Activated T-cell treated with anti-CD3 and anti-CD28 coated beads, Interleukin-2, amount 50 U/mL, for 4 hours (primary cell): ENCODE results near the gene TMEM135. TPM values are rescaled to one million over a fixed set of nuclear protein-coding genes. Genes with fewer than 3 reads are reported as not detected.
"Not testable (repeated sequence)": the region's sequence is repeated elsewhere in the genome, so short reads cannot be mapped to it uniquely, and the experiment has no call there.

Experiments used
- ATAC-seq, 2 donors: fragments of 200-7000 bp; cut with Tn5 transposase; one replicate each; pipeline ENCODE4 v1.10.0; 2021
- DNase-seq: peaks from one replicate; pipeline ENCODE4 v3.0.0-alpha.2; 2020
- H3K27me3 Mint-ChIP-seq: one replicate; pipeline ENCODE4 v1.8.0; 2021; ENCODE audit warnings: low read depth, mixed read lengths
- H3K36me3 Mint-ChIP-seq: one replicate; pipeline ENCODE4 v1.8.0; 2022; ENCODE audit warnings: mixed read lengths; ENCODE audit not compliant: insufficient read depth
- H3K4me1 Mint-ChIP-seq: one replicate; pipeline ENCODE4 v1.8.0; 2021; ENCODE audit warnings: low read depth, mixed read lengths
- H3K4me3 Mint-ChIP-seq: one replicate; pipeline ENCODE4 v1.8.0; 2021; ENCODE audit warnings: mild to moderate bottlenecking, moderate library complexity, mixed read lengths
- H3K9me3 Mint-ChIP-seq: one replicate; pipeline ENCODE4 v1.8.0; 2021; ENCODE audit warnings: mixed read lengths
- total RNA-seq, 3 donors: library from RNA; stranded (reverse); gene quantifications; one replicate each; pipeline ENCODE4 v1.2.1, GENCODE V29; 2021

The TMEM135 gene
- total RNA-seq, 3 donors from 2014 or later: 9.6 to 17.9 (median 11.7) TPM

- Mint-ChIP-seq H3K27me3 (no peaks in the 10 kb centered on the region), H3K36me3 (peaks cover 5% of the 10 kb centered on the region), H3K4me3 (no peak overlapping the region), H3K9me3 (no peaks in the 10 kb centered on the region), H3K4me1 (peaks cover 8% of the 10 kb centered on the region)
- ATAC-seq (no peak), DNase-seq (no peak)
Measured at GRCh38 chr11:87156970-87157369, 119.2 kb downstream of the TMEM135 start.

- DNase-seq, ATAC-seq, H3K4me3 Mint-ChIP-seq, H3K27me3 Mint-ChIP-seq: not testable (repeated sequence)
- Mint-ChIP-seq H3K4me1 (peaks cover 13% of the 10 kb centered on the region), H3K9me3 (peaks cover 31% of the 10 kb centered on the region), H3K36me3 (peaks cover 24% of the 10 kb centered on the region)
Measured at GRCh38 chr11:87169076-87169475, 131.3 kb downstream of the TMEM135 start.

DNA sequence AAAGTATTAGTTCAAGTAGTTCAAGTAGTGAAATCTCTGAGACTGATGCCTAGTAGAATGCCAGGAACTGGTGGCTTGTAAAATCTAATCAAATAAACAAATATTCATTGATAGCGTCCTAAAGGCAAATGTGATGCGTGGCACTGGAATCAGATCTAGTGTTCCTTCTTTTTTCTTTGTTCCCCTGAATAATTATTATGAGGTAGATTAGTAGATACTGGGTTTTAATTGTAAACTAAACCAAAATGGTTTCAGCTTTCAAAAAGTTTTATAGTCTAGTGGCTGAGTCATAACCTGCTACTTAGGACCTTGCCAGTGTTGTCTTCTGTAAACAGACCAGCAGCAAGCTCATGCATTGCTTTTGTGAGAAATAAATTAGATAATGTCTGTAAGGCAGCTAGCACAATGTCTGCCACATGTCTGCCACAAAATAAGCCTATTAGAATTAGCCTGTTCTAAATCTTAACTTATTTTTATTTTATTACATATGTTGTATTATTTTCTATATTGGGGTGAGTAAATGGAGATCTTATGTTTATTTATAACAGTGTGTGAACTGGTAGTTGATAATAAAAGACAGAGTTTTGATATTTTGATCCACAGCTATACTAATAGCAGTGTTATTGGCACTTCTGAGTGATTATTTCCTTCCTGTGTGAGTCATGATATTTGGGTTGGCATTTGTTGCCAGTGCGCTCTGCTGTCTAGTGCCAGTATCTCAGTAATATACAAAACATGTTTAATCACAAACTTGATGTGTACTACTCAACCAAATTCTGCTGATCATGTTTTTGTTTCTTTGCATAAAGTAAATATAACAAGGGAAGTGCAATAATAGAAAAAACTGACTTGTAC lies 135.7 kb downstream of the TMEM135 start:
- Mint-ChIP-seq H3K4me1 (peaks cover 9% of the 10 kb centered on the region), H3K4me3 (no peak overlapping the region), H3K36me3 (peaks cover 27% of the 10 kb centered on the region), H3K27me3 (no peaks in the 10 kb centered on the region), H3K9me3 (peaks cover 23% of the 10 kb centered on the region)
- no peak for ATAC-seq
- DNase-seq: no peak

GRCh38 chr11:87174870-87175269 lies 137.1 kb downstream of the TMEM135 start:
- no peaks in the 10 kb centered on the region for H3K27me3 Mint-ChIP-seq
- H3K36me3 Mint-ChIP-seq: peaks cover 30% of the 10 kb centered on the region
- DNase-seq: no peak

GRCh38 chr11:87176044-87176443 lies 138.3 kb downstream of the TMEM135 start:
- no peaks in the 10 kb centered on the region for H3K27me3 Mint-ChIP-seq
- H3K36me3 Mint-ChIP-seq: peaks cover 31% of the 10 kb centered on the region
- ATAC-seq: no peak

More at GRCh38 chr11:87174870-87175269, 137.1 kb downstream of the TMEM135 start:
- Mint-ChIP-seq H3K9me3 (peaks cover 11% of the 10 kb centered on the region), H3K4me3 (no peak overlapping the region), H3K4me1 (peaks cover 9% of the 10 kb centered on the region)
- no peak for ATAC-seq

GRCh38 chr11:87179621-87180020 lies 141.9 kb downstream of the TMEM135 start:
- Mint-ChIP-seq H3K9me3 (peaks cover 9% of the 10 kb centered on the region), H3K4me1 (no peaks in the 10 kb centered on the region), H3K4me3 (no peak overlapping the region), H3K27me3 (no peaks in the 10 kb centered on the region), H3K36me3 (peaks cover 34% of the 10 kb centered on the region)
- DNase-seq: no peak
- no peak for ATAC-seq

More at GRCh38 chr11:87176044-87176443, 138.3 kb downstream of the TMEM135 start:
- no peak for DNase-seq
- Mint-ChIP-seq H3K9me3 (peaks cover 9% of the 10 kb centered on the region), H3K4me1 (peaks cover 9% of the 10 kb centered on the region), H3K4me3 (no peak overlapping the region)

- Mint-ChIP-seq H3K27me3 (no peaks in the 10 kb centered on the region), H3K4me3 (no peak overlapping the region), H3K4me1 (peaks cover 3% of the 10 kb centered on the region), H3K9me3 (peaks cover 9% of the 10 kb centered on the region), H3K36me3 (peaks cover 39% of the 10 kb centered on the region)
- ATAC-seq (no peak), DNase-seq (no peak)
Measured at GRCh38 chr11:87180742-87181141, 143.0 kb downstream of the TMEM135 start.

DNA sequence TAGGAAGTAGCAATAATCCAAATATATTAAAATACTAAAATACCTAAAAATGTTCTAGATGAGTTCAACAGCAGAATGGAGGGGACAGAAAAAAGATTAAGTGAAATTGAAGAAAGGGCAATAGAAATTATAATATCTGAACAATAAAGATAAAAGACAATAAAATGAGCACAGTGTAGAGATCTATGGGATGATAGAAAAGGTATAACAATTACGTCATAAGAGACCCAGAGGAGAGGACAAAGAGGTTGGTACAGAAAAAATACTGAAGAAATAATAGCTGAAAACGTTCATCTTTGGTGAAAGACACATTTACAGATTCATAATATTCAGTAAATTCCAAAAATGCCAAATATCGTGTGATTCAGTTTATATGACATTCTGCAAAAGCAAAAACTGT lies 143.4 kb downstream of the TMEM135 start:
- DNase-seq (no peak), ATAC-seq (no peak)
- H3K4me1 Mint-ChIP-seq: peaks cover 3% of the 10 kb centered on the region
- no peak overlapping the region for H3K4me3 Mint-ChIP-seq
- H3K27me3 Mint-ChIP-seq: no peaks in the 10 kb centered on the region
- peaks cover 38% of the 10 kb centered on the region for H3K36me3 Mint-ChIP-seq
- peaks cover 9% of the 10 kb centered on the region for H3K9me3 Mint-ChIP-seq

DNA sequence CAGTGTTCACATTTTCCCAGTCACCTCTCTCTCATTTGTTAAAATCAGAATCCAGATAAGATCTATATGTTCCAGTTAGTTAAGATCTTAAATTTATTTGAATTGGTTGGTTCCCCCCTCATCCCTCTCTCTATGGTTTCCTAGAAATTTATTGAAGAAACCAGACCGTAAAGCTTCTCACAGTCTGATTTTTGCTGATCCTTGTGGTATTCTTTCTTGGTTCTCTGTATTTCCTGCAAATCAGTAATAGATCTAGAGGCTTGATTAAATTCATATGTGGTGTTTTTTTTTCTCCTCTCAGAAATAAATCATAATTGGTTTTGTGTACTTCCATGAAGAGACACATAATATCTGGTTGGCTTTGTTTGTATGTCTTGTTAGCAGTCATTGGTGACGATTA lies 147.5 kb downstream of the TMEM135 start:
- Mint-ChIP-seq H3K4me3 (no peak overlapping the region), H3K9me3 (no peaks in the 10 kb centered on the region), H3K4me1 (peaks cover 3% of the 10 kb centered on the region), H3K36me3 (peaks cover 13% of the 10 kb centered on the region), H3K27me3 (no peaks in the 10 kb centered on the region)
- ATAC-seq (no peak), DNase-seq (no peak)

- DNase-seq (no peak), ATAC-seq (no peak)
Measured at GRCh38 chr11:87187076-87187475, 149.3 kb downstream of the TMEM135 start.

GRCh38 chr11:87187930-87188329 lies 150.2 kb downstream of the TMEM135 start:
- no peaks in the 10 kb centered on the region for H3K27me3 Mint-ChIP-seq
- H3K36me3 Mint-ChIP-seq: peaks cover 7% of the 10 kb centered on the region
- no peaks in the 10 kb centered on the region for H3K9me3 Mint-ChIP-seq
- ATAC-seq (no peak), DNase-seq (no peak)
- H3K4me1 Mint-ChIP-seq: peaks cover 3% of the 10 kb centered on the region
- no peak overlapping the region for H3K4me3 Mint-ChIP-seq

More at GRCh38 chr11:87187076-87187475, 149.3 kb downstream of the TMEM135 start:
- Mint-ChIP-seq H3K36me3 (peaks cover 7% of the 10 kb centered on the region), H3K4me1 (peaks cover 3% of the 10 kb centered on the region), H3K4me3 (no peak overlapping the region), H3K9me3 (no peaks in the 10 kb centered on the region), H3K27me3 (no peaks in the 10 kb centered on the region)

DNA sequence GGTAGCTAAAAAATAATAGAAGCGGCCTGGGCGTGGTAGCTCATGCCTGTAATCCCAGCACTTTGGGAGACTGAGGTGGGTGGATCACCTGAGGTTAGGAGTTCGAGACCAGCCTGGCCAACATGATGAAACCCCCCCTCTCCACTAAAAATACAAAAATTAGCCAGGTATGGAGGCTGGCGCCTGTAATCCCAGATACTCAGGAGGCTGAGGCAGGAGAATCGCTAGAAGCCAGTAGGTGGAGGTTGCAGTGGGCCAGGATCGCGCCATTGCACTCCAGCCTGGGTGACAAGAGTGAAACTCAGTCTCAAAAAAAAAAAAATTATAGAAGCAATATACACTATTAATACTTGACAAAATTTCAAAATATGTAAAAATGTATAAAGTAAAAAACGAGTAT lies 150.7 kb downstream of the TMEM135 start:
- not testable (repeated sequence) for H3K9me3 Mint-ChIP-seq, H3K36me3 Mint-ChIP-seq, H3K27me3 Mint-ChIP-seq, ATAC-seq, H3K4me1 Mint-ChIP-seq, H3K4me3 Mint-ChIP-seq, DNase-seq

DNA sequence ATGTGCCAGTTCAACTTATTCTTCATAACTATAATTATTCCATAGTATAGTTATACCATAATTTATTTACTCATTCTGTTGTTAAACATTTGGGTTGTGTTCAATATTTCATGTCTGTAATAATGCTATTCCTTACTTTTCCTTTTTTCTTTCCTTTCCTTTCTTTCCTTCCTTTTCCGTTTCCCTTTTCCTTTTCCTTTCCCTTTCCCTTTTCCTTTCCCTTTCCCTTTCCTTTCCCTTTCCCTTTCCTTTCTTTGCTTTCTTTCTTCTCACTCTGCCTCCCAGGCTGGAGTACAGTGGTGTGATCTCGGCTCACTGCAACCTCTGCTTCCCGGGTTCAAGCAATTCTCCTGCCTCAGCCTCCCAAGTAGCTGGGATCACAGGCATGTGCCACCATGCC lies 151.2 kb downstream of the TMEM135 start:
- H3K36me3 Mint-ChIP-seq, DNase-seq, H3K27me3 Mint-ChIP-seq, H3K4me1 Mint-ChIP-seq, H3K9me3 Mint-ChIP-seq, H3K4me3 Mint-ChIP-seq, ATAC-seq: not testable (repeated sequence)

DNA sequence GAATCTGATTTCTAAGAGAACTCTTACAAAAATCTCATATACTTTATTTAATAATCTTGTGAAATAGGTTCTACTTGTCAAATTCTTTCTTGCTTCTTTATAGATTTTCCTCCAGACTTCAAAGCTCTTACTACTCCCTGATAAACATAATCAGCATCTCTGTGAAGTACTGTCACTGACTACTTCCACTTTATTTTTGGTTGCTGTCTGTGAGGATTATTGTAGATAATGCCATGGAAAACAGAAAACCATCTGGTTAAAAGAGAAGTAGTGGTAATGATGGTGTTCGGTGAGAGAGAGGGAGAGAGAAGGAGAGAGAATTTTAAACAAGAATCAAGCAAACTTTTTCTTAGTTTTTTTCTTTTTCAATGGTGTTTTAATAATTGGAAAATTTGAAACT lies 152.3 kb downstream of the TMEM135 start:
- DNase-seq (no peak), ATAC-seq (no peak)
- Mint-ChIP-seq H3K36me3 (peaks cover 4% of the 10 kb centered on the region), H3K9me3 (no peaks in the 10 kb centered on the region), H3K4me3 (no peak overlapping the region), H3K27me3 (no peaks in the 10 kb centered on the region), H3K4me1 (peaks cover 3% of the 10 kb centered on the region)

- Mint-ChIP-seq H3K4me1 (no peaks in the 10 kb centered on the region), H3K27me3 (no peaks in the 10 kb centered on the region), H3K4me3 (no peak overlapping the region), H3K36me3 (peaks cover 2% of the 10 kb centered on the region), H3K9me3 (no peaks in the 10 kb centered on the region)
- DNase-seq: no peak
- no peak for ATAC-seq
Measured at GRCh38 chr11:87193756-87194470, 156.2 kb downstream of the TMEM135 start.
